Measurements from ENCODE around the gene BNC1. TPM values are rescaled to one million over a fixed set of nuclear protein-coding genes. Genes with fewer than 3 reads are reported as not detected.

Gene BNC1
- total and polyA plus RNA-seq, 2 of the 4 experiments (the other 2 are of a cell fraction): 0.38 to 0.54 TPM

DNA sequence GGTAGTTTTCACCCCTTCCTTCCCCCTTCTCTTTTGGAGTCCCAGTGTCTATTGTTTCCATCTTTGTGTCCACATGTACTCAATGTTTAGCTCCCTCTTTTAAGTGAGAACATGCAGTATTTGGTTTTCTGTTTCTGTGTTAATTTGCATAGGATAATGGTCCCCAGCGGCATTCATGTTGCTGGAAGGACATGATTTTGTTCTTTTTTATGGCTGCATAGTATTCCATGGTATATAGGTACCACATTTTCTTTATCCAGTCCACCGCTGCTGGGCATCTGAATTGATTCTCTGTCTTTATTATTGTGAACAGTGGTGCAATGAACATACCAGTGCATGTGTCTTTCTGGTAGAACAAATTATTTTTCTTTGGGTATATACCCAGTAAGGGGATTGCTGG, 69.2 kb downstream of the BNC1 start:
- no peak overlapping the region for H3K18ac ChIP-seq (ENCODE audit: low read depth, low read length)
- no TSS peak for BruUV-seq (replicated peaks)
- no CpG with 5 or more reads among the region's 2 CpGs for WGBS, 2 experiments (ENCODE audit: extremely low coverage in 2 of 2, insufficient read length in 1 of 2)
- H3K23ac ChIP-seq (ENCODE audit: low read depth, low read length): no peak overlapping the region
- DNase-seq (no peak), ATAC-seq (ENCODE audit: low read depth) (no peak)
- no peak overlapping the region for H3K27ac ChIP-seq (ENCODE audit: insufficient read depth, low read length)
- H4K20me1 ChIP-seq (ENCODE audit: insufficient read depth, low read length): no peaks in the 10 kb centered on the region
- no peak overlapping the region for H4K91ac ChIP-seq (ENCODE audit: insufficient read depth, low read depth, low read length)
- no peak overlapping the region for H3K4ac ChIP-seq (ENCODE audit: low read depth, low read length)
- H2BK5ac ChIP-seq (ENCODE audit: low read depth, low read length, poor library complexity, severe bottlenecking): no peak overlapping the region
- POLR2A ChIA-PET (ENCODE audit: unreplicated experiment): no interaction called here
- no peak overlapping the region for H2BK15ac ChIP-seq (ENCODE audit: low read depth, low read length)
- H2AFZ ChIP-seq (replicated peaks; ENCODE audit: low read length, poor library complexity): no peak overlapping the region
- CTCF ChIA-PET: no interaction called here
- no peak overlapping the region for H3K14ac ChIP-seq (replicated peaks; ENCODE audit: low read depth, low read length)
- H3K9me3 ChIP-seq (ENCODE audit: control insufficient read depth, insufficient read depth, low read length): no peaks in the 10 kb centered on the region
- no peak overlapping the region for H3K9ac ChIP-seq (ENCODE audit: low read depth, low read length)
- H3K79me1 ChIP-seq (ENCODE audit: low read depth in 1 of 2, low read length in 2 of 2): no peaks in the 10 kb centered on the region
- no peak overlapping the region for H2AK5ac ChIP-seq (ENCODE audit: low read depth, low read length)
- H2BK20ac ChIP-seq (ENCODE audit: low read depth, low read length): no peak overlapping the region
- no peak overlapping the region for H3K56ac ChIP-seq (ENCODE audit: extremely low read depth, insufficient read depth, low read length)
- no peak overlapping the region for H3K4me3 ChIP-seq (ENCODE audit: insufficient read depth, low read depth, low read length)
- no peaks in the 10 kb centered on the region for H3K27me3 ChIP-seq (ENCODE audit: control insufficient read depth, insufficient read depth, low read length)
- no peaks in the 10 kb centered on the region for H3K36me3 ChIP-seq (ENCODE audit: control insufficient read depth, insufficient read depth, low read length)
- intact Hi-C loops (cut with micrococcal nuclease): no loop called here
- H2AK9ac ChIP-seq (replicated peaks; ENCODE audit: low read depth, low read length, poor library complexity): no peak overlapping the region
- no peaks in the 10 kb centered on the region for H3K9me1 ChIP-seq (ENCODE audit: insufficient read depth, low read length)
- H3K4me1 ChIP-seq (ENCODE audit: control insufficient read depth, insufficient read depth, low read length): no peaks in the 10 kb centered on the region
- H2BK120ac ChIP-seq (ENCODE audit: low read depth, low read length): no peak overlapping the region
- no peak overlapping the region for H3K4me2 ChIP-seq (ENCODE audit: low read depth, low read length)
- in situ Hi-C loops (cut with MboI; ENCODE audit: low sequenced_read_pairs): no loop called here
- H4K8ac ChIP-seq (ENCODE audit: low read depth in 2 of 2, low read length in 2 of 2): no peak overlapping the region
- H4K5ac ChIP-seq (ENCODE audit: low read depth, low read length): no peak overlapping the region
- dilution Hi-C loops (cut with HindIII; ENCODE audit: low sequenced_read_pairs, unreplicated experiment): no loop called here
- TF ChIP-seq MAFK (IDR thresholded peaks at IDR 0.05; ENCODE audit: low read depth, low read length) (no peak), CEBPB (IDR thresholded peaks at IDR 0.05; ENCODE audit: low read depth, low read length) (no peak)

All from IMR-90 (cell line).